HFF-Myc (cell line): Measurements from ENCODE around the gene SNN.

Experiments
- DNase-seq: peaks from one replicate; pipeline ENCODE4 v3.0.0-alpha.2; 2011; ENCODE audit warnings: low read depth; ENCODE audit errors: extremely low read depth
- H3K4me3 ChIP-seq: replicated peaks from 2 replicates; pipeline ENCODE4 v1.5.1; 2011; ENCODE audit warnings: low read depth, mild to moderate bottlenecking, control low read depth, low read length
- CTCF ChIP-seq: IDR thresholded peaks from 2 replicates; pipeline ENCODE4 v1.5.1; 2012; ENCODE audit warnings: mild to moderate bottlenecking, low read depth, low read length, control low read depth; ENCODE audit errors: missing control alignments

The SNN gene

DNA sequence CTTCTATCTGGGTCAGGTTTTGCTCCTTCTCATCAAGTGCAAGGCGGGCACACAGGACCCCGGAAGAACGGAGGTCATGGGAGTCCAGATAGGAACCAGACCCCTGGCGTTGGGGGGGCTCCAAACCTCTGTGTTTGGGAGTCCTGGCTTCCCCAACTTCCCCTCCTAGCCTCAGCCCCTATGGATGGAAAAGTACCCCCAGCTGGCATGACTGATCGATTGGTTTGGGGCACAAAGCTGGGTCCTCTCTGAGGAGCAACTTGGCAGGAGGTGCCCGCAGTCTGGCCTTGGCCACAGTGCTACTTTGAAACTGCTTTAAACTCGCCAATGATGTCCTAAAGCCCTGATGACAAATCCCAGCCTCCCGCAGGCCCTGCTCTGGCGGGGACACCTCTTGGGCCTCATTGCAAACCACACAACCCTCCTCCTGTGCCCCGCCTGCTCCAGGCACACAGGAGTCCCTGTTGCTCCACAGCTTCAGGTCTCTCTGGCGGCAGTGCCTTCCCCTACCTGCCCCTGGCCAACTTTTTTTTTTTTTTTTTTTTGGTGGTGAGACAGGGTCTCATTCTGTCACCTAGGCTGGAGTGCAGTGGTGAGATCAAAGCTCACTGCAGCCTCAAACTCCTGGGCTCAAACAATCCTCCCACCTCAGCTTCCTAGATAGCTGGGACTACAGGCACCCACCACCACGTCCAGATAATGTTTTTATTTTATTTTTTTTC is 38.0 kb upstream of the SNN start:
- no peak overlapping the region for H3K4me3 ChIP-seq
- no peak for TF ChIP-seq CTCF
- no peak for DNase-seq

DNA sequence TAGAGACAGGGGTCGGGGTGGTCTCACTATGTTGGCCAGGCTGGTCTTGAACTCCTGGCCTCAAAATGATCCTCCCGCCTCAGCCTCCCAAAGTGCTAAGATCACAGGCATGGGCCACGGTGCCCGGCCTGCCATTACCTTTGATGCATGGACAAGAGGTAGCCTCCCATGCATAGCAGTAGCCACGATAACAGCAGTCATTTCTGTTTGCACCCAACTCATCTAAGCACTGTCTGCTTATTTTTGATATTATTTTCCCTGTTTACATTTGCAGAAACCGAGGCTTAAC is 37.5 kb upstream of the SNN start:
- TF ChIP-seq CTCF = no peak
- H3K4me3 ChIP-seq = no peak overlapping the region
- DNase-seq = no peak

DNA sequence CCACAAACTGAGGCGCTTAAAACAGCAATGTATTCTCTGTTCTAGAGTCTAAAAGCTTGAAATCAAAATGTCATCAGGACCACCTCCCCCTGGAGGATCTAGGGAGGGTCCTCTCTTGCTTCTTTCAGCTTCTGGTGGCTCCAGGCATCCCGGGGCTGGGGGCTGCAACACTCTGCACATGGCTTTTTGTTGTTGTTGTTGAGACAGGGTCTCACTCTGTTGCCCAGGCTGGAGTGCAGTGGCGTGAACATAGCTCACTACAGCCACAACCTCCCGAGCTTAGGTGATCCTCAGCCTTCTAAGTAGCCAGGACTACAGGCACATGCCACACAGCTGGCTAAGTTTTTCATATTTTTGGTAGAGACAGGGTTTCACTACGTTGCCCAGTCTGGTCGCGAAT is 37.0 kb upstream of the SNN start:
- H3K4me3 ChIP-seq = no peak overlapping the region
- no peak for TF ChIP-seq CTCF
- no peak for DNase-seq

- no peak overlapping the region for H3K4me3 ChIP-seq
- DNase-seq = no peak
- no peak for TF ChIP-seq CTCF
These were observed 35.8 kb upstream of the SNN start for GRCh38 chr16:11632455-11632939.

DNA sequence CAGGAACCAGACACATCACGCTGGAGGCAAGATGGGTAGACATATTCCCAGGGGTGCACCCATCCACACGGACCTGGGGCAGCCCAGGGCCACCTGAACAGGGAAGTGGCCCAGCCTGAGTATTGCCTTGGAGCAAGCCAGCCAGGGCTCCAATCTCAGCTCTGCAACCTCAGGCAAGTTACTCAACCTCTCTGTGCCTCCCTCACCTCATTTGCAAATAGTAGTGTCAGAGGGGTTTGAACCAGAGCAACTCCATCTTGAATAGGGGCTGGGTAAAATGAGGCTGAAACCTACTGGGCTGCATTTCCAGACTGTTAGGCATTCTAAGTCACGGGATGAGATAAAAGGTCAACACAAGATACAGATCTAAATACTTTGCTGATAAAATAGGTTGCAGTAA is 35.1 kb upstream of the SNN start:
- no peak overlapping the region for H3K4me3 ChIP-seq
- DNase-seq = no peak
- no peak for TF ChIP-seq CTCF

DNA sequence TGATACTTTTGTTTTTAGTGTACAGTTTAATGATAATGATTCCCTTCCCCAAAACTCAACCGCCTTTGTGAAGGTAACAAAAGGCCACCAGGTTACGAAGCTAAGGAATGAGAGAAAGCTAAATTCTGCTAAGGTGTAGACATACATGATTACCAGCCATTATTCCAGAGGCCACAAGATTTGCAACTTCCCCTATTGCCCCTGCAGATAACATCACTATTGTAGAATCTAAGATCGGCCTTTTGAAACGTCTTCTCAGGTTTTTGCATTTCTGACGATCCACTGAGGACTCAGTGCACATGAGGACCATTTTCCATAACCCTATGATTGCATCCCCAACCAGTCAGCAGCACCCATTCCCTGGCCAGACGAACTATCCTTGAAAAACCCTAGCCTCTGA is 33.9 kb upstream of the SNN start:
- TF ChIP-seq CTCF = no peak
- no peak overlapping the region for H3K4me3 ChIP-seq
- no peak for DNase-seq

GRCh38 chr16:11635113-11635652 is 33.1 kb upstream of the SNN start:
- H3K4me3 ChIP-seq = no peak overlapping the region
- TF ChIP-seq CTCF = no peak
- no peak for DNase-seq
